ENCODE data around the gene NDN. TPM values are rescaled to one million over a fixed set of nuclear protein-coding genes. Genes with fewer than 3 reads are reported as not detected.
"Not testable (repeated sequence)": the region's sequence is repeated elsewhere in the genome, so short reads cannot be mapped to it uniquely, and the experiment has no call there.

Gene NDN, protein sequence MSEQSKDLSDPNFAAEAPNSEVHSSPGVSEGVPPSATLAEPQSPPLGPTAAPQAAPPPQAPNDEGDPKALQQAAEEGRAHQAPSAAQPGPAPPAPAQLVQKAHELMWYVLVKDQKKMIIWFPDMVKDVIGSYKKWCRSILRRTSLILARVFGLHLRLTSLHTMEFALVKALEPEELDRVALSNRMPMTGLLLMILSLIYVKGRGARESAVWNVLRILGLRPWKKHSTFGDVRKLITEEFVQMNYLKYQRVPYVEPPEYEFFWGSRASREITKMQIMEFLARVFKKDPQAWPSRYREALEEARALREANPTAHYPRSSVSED
- 132 TPM for total RNA-seq

DNA sequence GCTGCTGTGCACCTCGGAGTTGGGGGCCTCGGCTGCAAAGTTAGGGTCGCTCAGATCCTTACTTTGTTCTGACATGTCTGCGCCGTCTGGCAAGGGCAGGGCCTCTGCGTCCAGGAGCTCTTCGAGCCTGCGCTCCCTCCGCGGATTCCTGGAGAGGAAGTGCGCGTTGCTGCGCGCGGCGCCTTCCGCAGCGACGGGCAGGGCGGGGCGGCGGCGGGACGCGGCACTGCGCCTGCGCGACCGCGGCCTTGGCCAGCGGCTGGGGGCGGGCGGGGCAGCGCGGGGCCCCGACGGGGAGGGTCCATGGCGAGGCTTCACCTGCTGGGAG is at the start of gene NDN:
NDN (minus strand) TSS at position 163 of the 328 bp plus-strand sequence; CDS start at position 75, 88 bp downstream.
- Histone ChIP-seq H3K27me3 (no peaks in the 10 kb centered on the region), H3K36me3 (no peaks in the 10 kb centered on the region), H3K4me1 (no peaks in the 10 kb centered on the region), H3K27ac (no peak within 1 kb of the TSS), H3K9me3 (no peaks in the 10 kb centered on the region), H3K4me3 (peak within 1 kb of the TSS; percentile 63 to 69)
- DNase-seq (ENCODE audit: low spot score in 2 of 2): no peak
- intact Hi-C loops (cut with DNase I): loop anchor here (5.0 to 10.0 kb wide), 2 partner anchors 40 to 48 kb away; partner anchors contain the start of gene MAGEL2
- TF ChIP-seq, protein P1, sequence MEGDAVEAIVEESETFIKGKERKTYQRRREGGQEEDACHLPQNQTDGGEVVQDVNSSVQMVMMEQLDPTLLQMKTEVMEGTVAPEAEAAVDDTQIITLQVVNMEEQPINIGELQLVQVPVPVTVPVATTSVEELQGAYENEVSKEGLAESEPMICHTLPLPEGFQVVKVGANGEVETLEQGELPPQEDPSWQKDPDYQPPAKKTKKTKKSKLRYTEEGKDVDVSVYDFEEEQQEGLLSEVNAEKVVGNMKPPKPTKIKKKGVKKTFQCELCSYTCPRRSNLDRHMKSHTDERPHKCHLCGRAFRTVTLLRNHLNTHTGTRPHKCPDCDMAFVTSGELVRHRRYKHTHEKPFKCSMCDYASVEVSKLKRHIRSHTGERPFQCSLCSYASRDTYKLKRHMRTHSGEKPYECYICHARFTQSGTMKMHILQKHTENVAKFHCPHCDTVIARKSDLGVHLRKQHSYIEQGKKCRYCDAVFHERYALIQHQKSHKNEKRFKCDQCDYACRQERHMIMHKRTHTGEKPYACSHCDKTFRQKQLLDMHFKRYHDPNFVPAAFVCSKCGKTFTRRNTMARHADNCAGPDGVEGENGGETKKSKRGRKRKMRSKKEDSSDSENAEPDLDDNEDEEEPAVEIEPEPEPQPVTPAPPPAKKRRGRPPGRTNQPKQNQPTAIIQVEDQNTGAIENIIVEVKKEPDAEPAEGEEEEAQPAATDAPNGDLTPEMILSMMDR (IDR thresholded peaks at IDR 0.05): no peak

DNA sequence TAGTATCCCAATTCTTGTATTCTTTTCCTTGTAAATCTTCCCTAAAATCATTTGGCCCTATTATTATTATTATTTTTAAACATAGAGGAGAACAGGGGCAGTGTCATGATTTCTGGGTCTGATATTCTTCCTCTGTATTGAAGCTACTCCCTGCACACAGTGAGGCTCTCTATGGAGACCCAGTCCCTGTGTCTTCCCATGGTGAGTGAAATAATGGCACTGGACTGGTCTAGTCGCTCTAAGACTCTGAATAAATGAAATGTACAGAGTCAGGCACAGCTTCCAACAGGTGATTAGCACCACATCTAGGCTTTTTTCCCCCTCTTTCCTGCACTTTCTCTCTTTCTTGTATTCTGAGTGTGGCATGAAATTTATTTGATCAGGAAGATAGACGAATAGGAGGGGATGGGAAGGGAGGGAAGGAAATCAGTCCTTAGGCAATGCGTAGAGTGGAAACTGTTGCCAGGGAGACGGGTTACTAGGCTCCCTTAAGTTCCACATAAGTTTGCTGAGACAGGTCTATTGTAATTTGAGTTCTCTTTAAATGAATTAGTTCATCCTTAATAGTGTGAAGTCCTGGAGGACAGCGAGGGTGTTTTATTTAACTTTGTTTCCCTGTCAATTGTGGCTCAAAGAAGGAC is 49.0 kb upstream of the NDN start:
- TF ChIP-seq, protein P1 (IDR thresholded peaks at IDR 0.05): no peak
- Histone ChIP-seq H3K4me1 (no peaks in the 10 kb centered on the region), H3K9me3 (no peaks in the 10 kb centered on the region), H3K36me3 (no peaks in the 10 kb centered on the region), H3K27ac (no peak overlapping the region), H3K4me3 (no peak overlapping the region), H3K27me3 (no peaks in the 10 kb centered on the region)
- no peak for DNase-seq (ENCODE audit: low spot score in 2 of 2)
- intact Hi-C loops (cut with DNase I): loop anchor here (10.0 kb wide), 1 partner anchor 51 kb away; the partner anchor contains the start of gene NDN

DNA sequence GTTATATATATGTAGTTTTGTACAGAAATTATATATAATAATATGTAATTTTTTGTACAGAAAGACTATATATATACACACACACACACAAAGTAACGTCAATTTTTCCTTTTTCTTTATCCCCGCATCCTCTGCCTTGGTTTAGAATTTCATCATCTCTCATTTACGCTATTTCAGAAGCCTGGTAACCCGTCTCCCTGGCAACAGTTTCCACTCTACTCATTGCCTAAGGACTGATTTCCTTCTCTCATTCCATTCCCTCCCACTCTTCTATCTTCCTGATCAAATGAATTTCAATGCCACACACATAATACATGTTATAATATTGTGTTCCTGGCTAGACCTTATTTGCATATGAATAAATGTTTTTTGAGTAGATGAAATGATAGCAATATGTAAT is 47.8 kb upstream of the NDN start:
- Histone ChIP-seq H3K27ac (no peak overlapping the region), H3K4me3 (no peak overlapping the region), H3K4me1 (no peaks in the 10 kb centered on the region), H3K36me3 (no peaks in the 10 kb centered on the region), H3K9me3 (no peaks in the 10 kb centered on the region), H3K27me3 (no peaks in the 10 kb centered on the region)
- TF ChIP-seq, protein P1 (IDR thresholded peaks at IDR 0.05): no peak
- no peak for DNase-seq (ENCODE audit: low spot score in 2 of 2)
- intact Hi-C loops (cut with DNase I): loop anchor here (10.0 kb wide), 1 partner anchor 50 kb away; the partner anchor contains the start of gene NDN

DNA sequence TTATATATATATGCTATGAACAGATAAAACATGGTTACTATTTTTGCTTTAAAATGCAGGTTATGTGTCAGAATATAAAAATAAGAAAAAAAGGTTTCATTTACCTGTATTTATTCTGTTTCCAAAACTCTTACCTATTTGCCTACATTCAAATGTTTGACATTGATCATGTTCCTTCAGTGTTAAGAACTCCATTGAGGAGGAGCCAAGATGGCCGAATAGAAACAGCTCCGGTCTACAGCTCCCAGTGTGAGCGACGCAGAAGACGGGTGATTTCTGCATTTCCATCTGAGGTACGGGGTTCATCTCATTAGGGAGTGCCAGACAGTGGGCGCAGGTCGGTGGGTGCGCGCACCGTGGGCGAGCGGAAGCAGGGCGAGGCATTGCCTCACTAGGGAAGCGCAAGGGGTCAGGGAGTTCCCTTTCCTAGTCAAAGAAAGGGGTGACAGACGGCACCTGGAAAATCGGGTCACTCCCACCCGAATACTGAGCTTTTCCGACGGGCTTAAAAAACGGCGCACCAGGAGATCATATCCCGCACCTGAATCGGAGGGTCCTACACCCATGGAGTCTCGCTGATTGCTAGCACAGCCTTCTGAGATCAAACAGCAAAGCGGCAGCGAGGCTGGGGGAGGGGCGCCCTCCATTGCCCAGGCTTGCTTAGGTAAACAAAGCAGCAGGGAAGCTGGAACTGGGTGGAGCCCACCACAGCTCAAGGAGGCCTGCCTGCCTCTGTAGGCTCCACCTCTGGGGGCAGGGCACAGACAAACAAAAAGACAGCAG is 27.0 kb upstream of the NDN start:
- H3K36me3 ChIP-seq; H3K9me3 ChIP-seq; H3K27me3 ChIP-seq; intact Hi-C loops (cut with DNase I); H3K27ac ChIP-seq; DNase-seq (ENCODE audit: low spot score in 2 of 2); H3K4me1 ChIP-seq; H3K4me3 ChIP-seq: not testable (repeated sequence)

DNA sequence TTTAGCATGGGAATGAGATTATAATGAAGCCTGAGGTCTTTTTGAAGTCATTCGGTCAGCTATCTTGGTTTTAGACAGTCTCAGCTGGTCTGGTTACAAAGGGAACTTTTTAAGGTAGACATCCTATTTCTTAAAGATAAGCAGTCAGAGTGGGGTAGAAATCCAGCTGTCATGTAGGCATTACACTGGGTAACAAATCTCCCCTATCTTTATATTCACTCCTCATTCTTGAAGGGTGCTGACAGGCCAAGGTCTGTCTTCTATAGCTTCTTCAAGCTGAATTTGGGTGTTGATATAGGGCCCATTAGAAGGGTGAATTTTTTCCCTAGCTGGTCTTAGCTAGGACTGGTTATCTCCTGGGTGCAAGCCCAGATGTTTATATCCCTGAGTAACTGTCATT is 21.2 kb upstream of the NDN start:
- no peak for DNase-seq (ENCODE audit: low spot score in 2 of 2)
- H3K9me3 ChIP-seq: no peaks in the 10 kb centered on the region
- no peaks in the 10 kb centered on the region for H3K4me1 ChIP-seq
- no peak overlapping the region for H3K27ac ChIP-seq
- no peaks in the 10 kb centered on the region for H3K36me3 ChIP-seq
- no peak overlapping the region for H3K4me3 ChIP-seq
- intact Hi-C loops (cut with DNase I): no loop called here
- TF ChIP-seq, protein P1 (IDR thresholded peaks at IDR 0.05): no peak
- H3K27me3 ChIP-seq: no peaks in the 10 kb centered on the region

DNA sequence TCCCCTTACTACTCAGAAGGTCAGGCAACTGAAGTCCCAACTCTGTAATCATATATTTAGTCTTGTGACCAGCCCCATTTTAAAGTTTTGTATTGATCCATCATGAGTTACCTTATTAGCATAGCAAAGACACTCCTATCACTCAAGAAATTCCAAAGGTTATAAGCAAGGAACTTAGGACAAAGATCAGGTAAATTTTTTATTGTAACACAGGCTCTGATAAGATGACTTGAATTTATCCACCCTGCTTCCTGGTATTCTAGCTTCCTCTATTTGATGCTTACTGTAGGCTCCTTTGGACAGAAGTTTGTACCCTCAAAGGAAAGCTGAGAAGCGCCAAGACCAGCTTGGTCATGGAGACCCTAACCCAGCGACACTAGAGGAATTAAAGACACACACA is 8.2 kb upstream of the NDN start:
- no peak for DNase-seq (ENCODE audit: low spot score in 2 of 2)
- Histone ChIP-seq H3K4me1 (no peaks in the 10 kb centered on the region), H3K36me3 (no peaks in the 10 kb centered on the region), H3K27ac (no peak overlapping the region), H3K4me3 (no peak overlapping the region), H3K9me3 (no peaks in the 10 kb centered on the region), H3K27me3 (no peaks in the 10 kb centered on the region)
- intact Hi-C loops (cut with DNase I): no loop called here
- TF ChIP-seq, protein P1 (IDR thresholded peaks at IDR 0.05): no peak
